IMR-90 (cell line): ENCODE results near the gene KCNH5. TPM values are rescaled to one million over a fixed set of nuclear protein-coding genes. Genes with fewer than 3 reads are reported as not detected.

Source experiments
- ATAC-seq: fragments of 200-7000 bp; cut with Tn5 transposase; 2 replicates; pipeline ENCODE4 v1.9.1; 2020; ENCODE audit warnings: low read depth, mild to moderate bottlenecking, moderate library complexity
- BruUV-seq: library from RNA; stranded (reverse); fragments of 400-500 nt; replicated peaks from 2 replicates; lab custom pipeline; 2021; lab: Mats Ljungman, UMichigan
- CTCF ChIA-PET: fragments of 300-600 bp; formaldehyde crosslinking; extraction: SDS; loops from one replicate; lab custom pipeline; 2021; ENCODE audit warnings: antibody characterized with exemption; lab: Yijun Ruan, JAX
- POLR2A ChIA-PET: fragments of 300-600 bp; sonication (Branson Sonifier 250); formaldehyde crosslinking; loops from one replicate; lab custom pipeline; 2022; ENCODE audit warnings: antibody characterized with exemption; ENCODE audit not compliant: unreplicated experiment; lab: Charles Lee
- DNase-seq: peaks from one replicate; pipeline ENCODE4 v3.0.0; 2013
- H2AFZ ChIP-seq: replicated peaks from 2 replicates; pipeline ENCODE3; 2013; ENCODE audit warnings: low read length, mild to moderate bottlenecking; ENCODE audit not compliant: poor library complexity
- H2AK5ac ChIP-seq: 2 replicates; pipeline ENCODE4 v1.6.1; 2013; ENCODE audit warnings: low read depth, low read length, inconsistent platforms
- H2AK9ac ChIP-seq: replicated peaks from 2 replicates; pipeline ENCODE3; 2013; ENCODE audit warnings: mild to moderate bottlenecking, low read depth, low read length, moderate library complexity; ENCODE audit not compliant: poor library complexity
- H2BK120ac ChIP-seq: 2 replicates; pipeline ENCODE4 v1.6.1; 2013; ENCODE audit warnings: low read depth, low read length, inconsistent platforms
- H2BK15ac ChIP-seq: 3 replicates; pipeline ENCODE4 v1.6.1; 2013; ENCODE audit warnings: low read depth, low read length, inconsistent platforms
- H2BK20ac ChIP-seq: 2 replicates; pipeline ENCODE4 v1.6.1; 2013; ENCODE audit warnings: low read depth, mild to moderate bottlenecking, inconsistent platforms, low read length, moderate library complexity
- H2BK5ac ChIP-seq: 2 replicates; pipeline ENCODE4 v1.6.1; 2013; ENCODE audit warnings: mild to moderate bottlenecking, low read depth, low read length, inconsistent platforms; ENCODE audit not compliant: poor library complexity, severe bottlenecking
- H3K14ac ChIP-seq: replicated peaks from 2 replicates; pipeline ENCODE4 v1.6.1; 2013; ENCODE audit warnings: low read depth, low read length, inconsistent platforms
- H3K18ac ChIP-seq: 2 replicates; pipeline ENCODE4 v1.6.1; 2013; ENCODE audit warnings: low read depth, low read length, control low read depth
- H3K23ac ChIP-seq: 2 replicates; pipeline ENCODE4 v1.6.1; 2013; ENCODE audit warnings: low read depth, low read length, inconsistent platforms
- H3K27ac ChIP-seq: 2 replicates; pipeline ENCODE4 v1.5.1; 2013; ENCODE audit warnings: mild to moderate bottlenecking, control low read depth, low read length; ENCODE audit not compliant: insufficient read depth
- H3K27me3 ChIP-seq: 2 replicates; pipeline ENCODE4 v1.6.1; 2013; ENCODE audit warnings: low read length; ENCODE audit not compliant: control insufficient read depth, insufficient read depth
- H3K36me3 ChIP-seq: 2 replicates; pipeline ENCODE4 v1.6.1; 2013; ENCODE audit warnings: low read length, mixed read lengths; ENCODE audit not compliant: control insufficient read depth, insufficient read depth
- H3K4ac ChIP-seq: 2 replicates; pipeline ENCODE4 v1.6.1; 2013; ENCODE audit warnings: low read depth, low read length, inconsistent platforms
- H3K4me1 ChIP-seq: 2 replicates; pipeline ENCODE4 v1.6.1; 2013; ENCODE audit warnings: low read length, mixed read lengths; ENCODE audit not compliant: control insufficient read depth, insufficient read depth
- H3K4me2 ChIP-seq: 2 replicates; pipeline ENCODE4 v1.6.1; 2013; ENCODE audit warnings: low read depth, mild to moderate bottlenecking, control low read depth, low read length, moderate library complexity
- H3K4me3 ChIP-seq: 2 replicates; pipeline ENCODE4 v1.5.1; 2013; ENCODE audit warnings: low read depth, mild to moderate bottlenecking, control low read depth, low read length, moderate library complexity; ENCODE audit not compliant: insufficient read depth
- H3K56ac ChIP-seq: 2 replicates; pipeline ENCODE4 v1.6.1; 2013; ENCODE audit warnings: low read length, inconsistent platforms; ENCODE audit not compliant: insufficient read depth; ENCODE audit errors: extremely low read depth
- H3K79me1 ChIP-seq, 2 experiments: 2 replicates each; pipeline ENCODE4 v1.6.1; 2013; ENCODE audit warnings: low read length in 2 of 2, inconsistent platforms in 1 of 2, low read depth in 1 of 2
- H3K9ac ChIP-seq: 2 replicates; pipeline ENCODE4 v1.6.1; 2013; ENCODE audit warnings: low read depth, low read length, control low read depth
- H3K9me1 ChIP-seq: 2 replicates; pipeline ENCODE4 v1.6.1; 2013; ENCODE audit warnings: low read length, inconsistent platforms; ENCODE audit not compliant: insufficient read depth
- H3K9me3 ChIP-seq: 2 replicates; pipeline ENCODE4 v1.6.1; 2013; ENCODE audit warnings: low read length; ENCODE audit not compliant: control insufficient read depth, insufficient read depth
- H4K20me1 ChIP-seq: 2 replicates; pipeline ENCODE4 v1.6.1; 2013; ENCODE audit warnings: low read length, inconsistent platforms; ENCODE audit not compliant: insufficient read depth
- H4K5ac ChIP-seq: 2 replicates; pipeline ENCODE4 v1.6.1; 2013; ENCODE audit warnings: mild to moderate bottlenecking, low read depth, low read length, control low read depth
- H4K8ac ChIP-seq, 2 experiments: 2 replicates each; pipeline ENCODE4 v1.6.1; 2013; ENCODE audit warnings: low read depth in 2 of 2, low read length in 2 of 2, control low read depth in 1 of 2, inconsistent platforms in 1 of 2
- H4K91ac ChIP-seq: 2 replicates; pipeline ENCODE4 v1.6.1; 2013; ENCODE audit warnings: low read depth, low read length, inconsistent platforms; ENCODE audit not compliant: insufficient read depth
- BHLHE40 ChIP-seq: fragments of 150-350 bp; IDR thresholded peaks from 2 replicates; pipeline ENCODE4 v1.6.1; 2016; ENCODE audit warnings: mild to moderate bottlenecking, low read depth, low read length
- CEBPB ChIP-seq: IDR thresholded peaks from 2 replicates; pipeline ENCODE4 v1.6.1; 2012; ENCODE audit warnings: low read depth, low read length, improper control_type of control experiment
- CHD1 ChIP-seq: IDR thresholded peaks from 2 replicates; pipeline ENCODE4 v1.6.1; 2012; ENCODE audit warnings: low read depth, low read length, improper control_type of control experiment
- FOS ChIP-seq: fragments of 150-350 bp; IDR thresholded peaks from 2 replicates; pipeline ENCODE4 v1.6.1; 2016; ENCODE audit warnings: low read depth, low read length
- MAFK ChIP-seq: IDR thresholded peaks from 2 replicates; pipeline ENCODE4 v1.6.1; 2012; ENCODE audit warnings: low read depth, low read length, improper control_type of control experiment
- MAZ ChIP-seq: IDR thresholded peaks from 2 replicates; pipeline ENCODE4 v1.6.1; 2012; ENCODE audit warnings: low read depth, mild to moderate bottlenecking, low read length, improper control_type of control experiment, moderate library complexity, borderline replicate concordance
- MXI1 ChIP-seq: IDR thresholded peaks from 2 replicates; pipeline ENCODE4 v1.6.1; 2012; ENCODE audit warnings: low read depth, mild to moderate bottlenecking, low read length, moderate library complexity, borderline replicate concordance
- NFE2L2 ChIP-seq: fragments of 150-350 bp; IDR thresholded peaks from 2 replicates; pipeline ENCODE4 v1.6.1; 2016; ENCODE audit warnings: low read depth, mild to moderate bottlenecking, low read length
- POLR2A ChIP-seq: IDR thresholded peaks from 2 replicates; pipeline ENCODE4 v1.6.1; 2012; ENCODE audit warnings: mild to moderate bottlenecking, low read depth, low read length
- RAD21 ChIP-seq: IDR thresholded peaks from 2 replicates; pipeline ENCODE4 v1.6.1; 2012; ENCODE audit warnings: low read length, improper control_type of control experiment
- RCOR1 ChIP-seq: IDR thresholded peaks from 2 replicates; pipeline ENCODE4 v1.6.1; 2012; ENCODE audit warnings: mild to moderate bottlenecking, low read length, improper control_type of control experiment; ENCODE audit not compliant: insufficient replicate concordance
- RFX5 ChIP-seq: IDR thresholded peaks from 2 replicates; pipeline ENCODE4 v1.8.0; 2012; ENCODE audit warnings: low read depth, mild to moderate bottlenecking, low read length, moderate library complexity
- SMC3 ChIP-seq: fragments of 150-350 bp; IDR thresholded peaks from 2 replicates; pipeline ENCODE4 v1.6.1; 2016; ENCODE audit warnings: low read depth, mild to moderate bottlenecking, antibody characterized with exemption, low read length, moderate library complexity
- WGBS, 2 experiments: methylation state at CpG; one replicate each; pipeline versions ENCODE4 v1.1.5 to v1.1.7; 2013; ENCODE audit warnings: missing lambda C conversion rate in 2 of 2; ENCODE audit not compliant: insufficient read length in 1 of 2; ENCODE audit errors: extremely low coverage in 2 of 2; 5-methylcytosine and 5-hydroxymethylcytosine counted together
- dilution Hi-C: fragments of 300-500 bp; cut with HindIII; formaldehyde crosslinking; loops from one replicate; pipeline ENCODE4 v1.14.3; 2018; ENCODE audit warnings: low sequenced_read_pairs; ENCODE audit not compliant: unreplicated experiment
- in situ Hi-C: fragments of 300-500 bp; cut with MboI; formaldehyde crosslinking; loops from 3 replicates; pipeline ENCODE4 v1.14.3; 2019; ENCODE audit warnings: low sequenced_read_pairs, inconsistent platforms, mixed read lengths
- intact Hi-C: fragments of 100-400 bp; cut with micrococcal nuclease; formaldehyde crosslinking; loops from 2 replicates; pipeline ENCODE4 v1.10.0; 2022
- polyA plus RNA-seq, 3 experiments: library from polyadenylated mRNA; depleted of rRNA; stranded (reverse); fragments of >200 nt; gene quantifications; 2 replicates each; pipeline ENCODE4 v1.2.3, GENCODE V29; 2012; ENCODE audit warnings: low replicate concordance in 1 of 3
- total RNA-seq: library from RNA; depleted of rRNA; stranded (reverse); fragments of >200 nt; gene quantifications from 2 replicates; pipeline ENCODE4 v1.2.3, GENCODE V29; 2012
- TF ChIP-seq, protein P1 (sequence below): conservative IDR thresholded peaks from 2 replicates; pipeline ENCODE4 v1.5.1; 2012; ENCODE audit warnings: mild to moderate bottlenecking, low read depth, low read length, improper control_type of control experiment
- TF ChIP-seq, protein P2 (sequence below): fragments of 150-350 bp; IDR thresholded peaks from 2 replicates; pipeline ENCODE4 v1.6.1; 2017; ENCODE audit warnings: mild to moderate bottlenecking, antibody characterized with exemption, low read length, low read depth
- TF ChIP-seq, protein P3 (sequence below): fragments of 150-350 bp; IDR thresholded peaks from 2 replicates; pipeline ENCODE4 v1.6.1; 2016; ENCODE audit warnings: low read depth, mild to moderate bottlenecking, low read length, moderate library complexity, borderline replicate concordance

KCNH5 gene
- total and polyA plus RNA-seq, 2 of the 4 experiments (the other 2 are of a cell fraction), result under 0.01 to 0.03 TPM

DNA sequence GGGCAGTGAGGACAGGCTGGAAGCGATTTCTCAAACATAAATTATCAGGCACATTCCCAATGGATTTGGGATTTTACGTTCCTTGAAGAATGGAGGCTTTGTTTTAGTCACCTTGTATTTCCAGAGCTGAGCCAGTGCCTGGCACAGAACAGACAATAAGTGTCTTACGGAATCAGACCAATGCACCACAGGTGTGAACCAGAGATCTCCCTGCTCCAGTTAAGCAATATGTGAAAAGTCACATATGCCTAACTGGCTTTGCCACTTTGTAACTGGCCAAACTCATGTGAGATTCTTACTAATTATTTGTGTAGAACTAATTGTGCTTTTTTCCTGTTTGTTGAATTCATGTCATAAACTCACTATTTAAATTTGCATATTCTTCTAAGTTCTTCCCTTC, 130.4 kb downstream of the KCNH5 start:
- dilution Hi-C loops, result no loop called here

More for the DNA sequence above, 130.4 kb downstream of the KCNH5 start:
- Histone ChIP-seq H2AK5ac (no peak overlapping the region), H3K4me3 (no peak overlapping the region), H3K9me3 (no peaks in the 10 kb centered on the region), H3K14ac (no peak overlapping the region), H4K91ac (no peak overlapping the region; the same call in 1 of the 2 replicates), H3K27ac (no peak overlapping the region), H3K4me2 (no peak overlapping the region), H4K8ac (no peak overlapping the region), H3K18ac (no peak overlapping the region), H3K79me1 (no peaks in the 10 kb centered on the region), H3K23ac (no peak overlapping the region), H2AFZ (no peak overlapping the region), H4K20me1 (no peaks in the 10 kb centered on the region), H2BK20ac (peak overlapping the region; percentile 82), H3K4ac (no peak overlapping the region), H2BK120ac (peak overlapping the region; percentile 56; the same call in 1 of the 2 replicates), H2AK9ac (no peak overlapping the region), H3K56ac (no peak overlapping the region), H4K5ac (no peak overlapping the region), H2BK15ac (peak overlapping the region; percentile 36; the same call in 1 of the 3 replicates), H3K27me3 (no peaks in the 10 kb centered on the region), H2BK5ac (no peak overlapping the region), H3K4me1 (no peaks in the 10 kb centered on the region), H3K36me3 (no peaks in the 10 kb centered on the region), H3K9me1 (no peaks in the 10 kb centered on the region), H3K9ac (no peak overlapping the region)
- ChIA-PET CTCF (no interaction called here), POLR2A (no interaction called here)
- WGBS, 2 experiments, result no CpG with 5 or more reads among the region's 3 CpGs
- BruUV-seq, result no TSS peak
- TF ChIP-seq FOS (no peak), BHLHE40 (no peak), MAZ (no peak), CEBPB (no peak), RCOR1 (no peak), MXI1 (no peak), NFE2L2 (no peak), RAD21 (no peak), CHD1 (no peak), SMC3 (no peak), MAFK (no peak), POLR2A (no peak), RFX5 (no peak)
- TF ChIP-seq, protein P1, sequence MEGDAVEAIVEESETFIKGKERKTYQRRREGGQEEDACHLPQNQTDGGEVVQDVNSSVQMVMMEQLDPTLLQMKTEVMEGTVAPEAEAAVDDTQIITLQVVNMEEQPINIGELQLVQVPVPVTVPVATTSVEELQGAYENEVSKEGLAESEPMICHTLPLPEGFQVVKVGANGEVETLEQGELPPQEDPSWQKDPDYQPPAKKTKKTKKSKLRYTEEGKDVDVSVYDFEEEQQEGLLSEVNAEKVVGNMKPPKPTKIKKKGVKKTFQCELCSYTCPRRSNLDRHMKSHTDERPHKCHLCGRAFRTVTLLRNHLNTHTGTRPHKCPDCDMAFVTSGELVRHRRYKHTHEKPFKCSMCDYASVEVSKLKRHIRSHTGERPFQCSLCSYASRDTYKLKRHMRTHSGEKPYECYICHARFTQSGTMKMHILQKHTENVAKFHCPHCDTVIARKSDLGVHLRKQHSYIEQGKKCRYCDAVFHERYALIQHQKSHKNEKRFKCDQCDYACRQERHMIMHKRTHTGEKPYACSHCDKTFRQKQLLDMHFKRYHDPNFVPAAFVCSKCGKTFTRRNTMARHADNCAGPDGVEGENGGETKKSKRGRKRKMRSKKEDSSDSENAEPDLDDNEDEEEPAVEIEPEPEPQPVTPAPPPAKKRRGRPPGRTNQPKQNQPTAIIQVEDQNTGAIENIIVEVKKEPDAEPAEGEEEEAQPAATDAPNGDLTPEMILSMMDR, result no peak
- TF ChIP-seq, protein P2, sequence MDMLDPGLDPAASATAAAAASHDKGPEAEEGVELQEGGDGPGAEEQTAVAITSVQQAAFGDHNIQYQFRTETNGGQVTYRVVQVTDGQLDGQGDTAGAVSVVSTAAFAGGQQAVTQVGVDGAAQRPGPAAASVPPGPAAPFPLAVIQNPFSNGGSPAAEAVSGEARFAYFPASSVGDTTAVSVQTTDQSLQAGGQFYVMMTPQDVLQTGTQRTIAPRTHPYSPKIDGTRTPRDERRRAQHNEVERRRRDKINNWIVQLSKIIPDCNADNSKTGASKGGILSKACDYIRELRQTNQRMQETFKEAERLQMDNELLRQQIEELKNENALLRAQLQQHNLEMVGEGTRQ, result no peak
- TF ChIP-seq, protein P3, sequence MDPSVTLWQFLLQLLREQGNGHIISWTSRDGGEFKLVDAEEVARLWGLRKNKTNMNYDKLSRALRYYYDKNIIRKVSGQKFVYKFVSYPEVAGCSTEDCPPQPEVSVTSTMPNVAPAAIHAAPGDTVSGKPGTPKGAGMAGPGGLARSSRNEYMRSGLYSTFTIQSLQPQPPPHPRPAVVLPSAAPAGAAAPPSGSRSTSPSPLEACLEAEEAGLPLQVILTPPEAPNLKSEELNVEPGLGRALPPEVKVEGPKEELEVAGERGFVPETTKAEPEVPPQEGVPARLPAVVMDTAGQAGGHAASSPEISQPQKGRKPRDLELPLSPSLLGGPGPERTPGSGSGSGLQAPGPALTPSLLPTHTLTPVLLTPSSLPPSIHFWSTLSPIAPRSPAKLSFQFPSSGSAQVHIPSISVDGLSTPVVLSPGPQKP, result no peak
- in situ Hi-C loops, result no loop called here
- ATAC-seq (no peak), DNase-seq (no peak)
- intact Hi-C loops, result no loop called here
